GM12892 (cell line): ENCODE data around the gene ARRB2.

Experiments used
- POLR2A ChIP-seq: IDR thresholded peaks from 2 replicates; pipeline ENCODE4 v1.6.1; 2011; ENCODE audit warnings: low read depth, low read length, control low read depth
- POLR2AphosphoS5 ChIP-seq: IDR thresholded peaks from 2 replicates; pipeline ENCODE4 v1.6.1; 2011; ENCODE audit warnings: low read depth, low read length, control low read depth
- TAF1 ChIP-seq: IDR thresholded peaks from 2 replicates; pipeline ENCODE4 v1.6.1; 2011; ENCODE audit warnings: low read depth, mild to moderate bottlenecking, control low read depth, low read length, borderline replicate concordance

DNA sequence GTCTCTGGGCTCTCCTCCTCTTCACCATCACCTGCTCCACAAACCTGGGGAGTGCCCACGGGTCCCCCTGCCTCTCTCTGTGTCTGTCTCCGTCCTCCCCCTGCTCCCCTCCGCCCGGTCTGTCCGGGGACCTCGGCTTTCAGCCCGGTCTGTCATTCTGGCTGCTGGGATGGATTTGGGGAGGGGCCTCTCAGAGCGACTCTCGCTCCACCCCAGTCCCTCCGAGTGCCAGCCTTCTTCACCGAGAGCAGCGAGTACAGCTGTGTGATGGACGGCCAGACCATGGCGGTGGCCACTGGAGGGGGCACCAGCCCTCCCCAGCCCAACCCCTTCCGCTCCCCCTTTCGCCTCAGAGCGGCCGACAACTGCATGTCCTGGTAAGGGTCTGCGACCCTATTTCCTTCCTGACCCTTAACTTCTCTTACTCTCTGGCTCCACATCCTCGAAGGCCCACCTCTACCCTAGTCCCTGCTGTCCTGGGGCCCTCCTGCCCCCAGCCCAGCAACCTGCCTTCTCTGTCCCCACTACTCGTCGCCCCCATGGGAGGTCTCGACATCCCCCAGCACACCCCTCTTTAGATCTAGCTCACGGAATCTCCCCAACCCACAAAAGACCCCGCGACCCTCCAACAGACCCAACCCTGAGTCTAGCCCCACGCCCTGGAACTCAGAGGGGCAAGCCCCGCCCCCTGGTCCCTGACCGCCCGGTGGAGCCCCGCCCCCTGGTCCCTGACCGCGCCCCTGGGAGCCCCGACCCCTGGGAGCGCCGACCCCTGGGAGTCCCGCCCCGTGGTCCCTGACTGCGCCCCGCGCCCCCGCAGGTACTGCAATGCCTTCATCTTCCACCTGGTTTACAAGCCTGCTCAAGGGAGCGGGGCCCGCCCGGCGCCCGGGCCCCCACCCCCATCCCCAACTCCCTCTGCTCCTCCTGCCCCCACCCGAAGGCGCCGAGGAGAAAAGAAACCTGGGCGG, 34.9 kb downstream of the ARRB2 start:
- TF ChIP-seq POLR2AphosphoS5, result no peak
- no peak for TF ChIP-seq POLR2A
- TF ChIP-seq TAF1, result no peak
